MCF 10A (cell line): ENCODE measurements around the gene SSX3. TPM values are rescaled to one million over a fixed set of nuclear protein-coding genes. Genes with fewer than 3 reads are reported as not detected.
"Not testable (repeated sequence)": the region's sequence is repeated elsewhere in the genome, so short reads cannot be mapped to it uniquely, and the experiment has no call there.

Experiments used
- Bru-seq: library from RNA; stranded (reverse); fragments of 400-500 nt; gene quantifications from one replicate; lab custom pipeline; 2021; lab: Mats Ljungman, UMichigan
- BruChase-seq, 2 experiments: library from RNA; stranded (reverse); fragments of 400-500 nt; gene quantifications; one replicate each; lab custom pipeline; 2021; lab: Mats Ljungman, UMichigan
- BruUV-seq: library from RNA; stranded (reverse); fragments of 400-500 nt; replicated peaks from 2 replicates; lab custom pipeline; 2021; lab: Mats Ljungman, UMichigan
- CTCF ChIA-PET: fragments of 300-600 bp; sonication (Branson Sonifier 250); formaldehyde crosslinking; extraction: SDS; loops from one replicate; lab custom pipeline; 2021; ENCODE audit warnings: antibody characterized with exemption, inconsistent platforms; lab: Yijun Ruan, JAX
- POLR2A ChIA-PET: fragments of 300-600, 350-650 bp; sonication (Branson Sonifier 250); formaldehyde crosslinking; extraction: SDS; loops from one replicate; lab custom pipeline; 2020; ENCODE audit warnings: antibody characterized with exemption, inconsistent platforms; lab: Yijun Ruan, JAX
- DNase-seq: peaks from one replicate; pipeline ENCODE4 v3.0.0-alpha.2; 2018; ENCODE audit not compliant: unreplicated experiment
- H3K27ac Mint-ChIP-seq: one replicate; pipeline ENCODE4 v1.8.0; 2022; ENCODE audit warnings: mild to moderate bottlenecking, low read depth, mixed read lengths; ENCODE audit not compliant: unreplicated experiment
- H3K27me3 Mint-ChIP-seq: one replicate; pipeline ENCODE4 v1.8.0; 2022; ENCODE audit warnings: mixed read lengths; ENCODE audit not compliant: insufficient read depth, unreplicated experiment
- H3K36me3 Mint-ChIP-seq: one replicate; pipeline ENCODE4 v1.8.0; 2022; ENCODE audit warnings: mild to moderate bottlenecking, moderate library complexity, mixed read lengths; ENCODE audit not compliant: insufficient read depth, unreplicated experiment
- H3K4me1 Mint-ChIP-seq: one replicate; pipeline ENCODE4 v1.8.0; 2022; ENCODE audit warnings: mixed read lengths; ENCODE audit not compliant: insufficient read depth, unreplicated experiment
- H3K4me3 Mint-ChIP-seq: one replicate; pipeline ENCODE4 v1.8.0; 2022; ENCODE audit warnings: mild to moderate bottlenecking, moderate library complexity, mixed read lengths; ENCODE audit not compliant: unreplicated experiment
- H3K9me3 Mint-ChIP-seq: one replicate; pipeline ENCODE4 v1.8.0; 2022; ENCODE audit warnings: mixed read lengths; ENCODE audit not compliant: unreplicated experiment
- intact Hi-C: fragments of 100-400 bp; cut with micrococcal nuclease; formaldehyde crosslinking; loops from 2 replicates; pipeline ENCODE4 v1.14.1; 2022
- long read RNA-seq: library from polyadenylated mRNA; stranded (forward); transcript quantifications from one replicate; pipeline ENCODE4 v2.0.0, GENCODE V29; 2022
- total RNA-seq: library from RNA; stranded (reverse); gene quantifications from 2 replicates; pipeline ENCODE4 v1.2.3, GENCODE V29; 2022

The SSX3 gene
- total RNA-seq: not detected in 2 replicates
- Bru-seq, nascent RNA: not detected
- BruChase-seq, experiment 1, labeled RNA remaining after a 6-hour chase: not detected
- BruChase-seq, experiment 2, labeled RNA remaining after a 2-hour chase: not detected
- long read RNA-seq: 0 reads

GRCh38 chrX:48356315-48357094 is at the start of gene SSX3:
TSS of gene SSX3 (minus strand) at chrX:48356703. CDS start at chrX:48355249, 1,454 bp downstream.
- CTCF ChIA-PET, BruUV-seq, H3K36me3 Mint-ChIP-seq, H3K9me3 Mint-ChIP-seq, H3K27me3 Mint-ChIP-seq, DNase-seq, POLR2A ChIA-PET, H3K4me1 Mint-ChIP-seq, intact Hi-C loops, H3K4me3 Mint-ChIP-seq, H3K27ac Mint-ChIP-seq: not testable (repeated sequence)

GRCh38 chrX:48397825-48398224 is 41.3 kb upstream of the SSX3 start:
- H3K27me3 Mint-ChIP-seq, H3K4me3 Mint-ChIP-seq, DNase-seq, H3K9me3 Mint-ChIP-seq, H3K27ac Mint-ChIP-seq, BruUV-seq, H3K4me1 Mint-ChIP-seq, H3K36me3 Mint-ChIP-seq, POLR2A ChIA-PET, intact Hi-C loops, CTCF ChIA-PET: not testable (repeated sequence)

- H3K4me3 Mint-ChIP-seq, CTCF ChIA-PET, intact Hi-C loops, H3K36me3 Mint-ChIP-seq, H3K27ac Mint-ChIP-seq, POLR2A ChIA-PET, BruUV-seq, H3K4me1 Mint-ChIP-seq, DNase-seq, H3K9me3 Mint-ChIP-seq, H3K27me3 Mint-ChIP-seq: not testable (repeated sequence)
Measured at GRCh38 chrX:48396931-48397330, 40.4 kb upstream of the SSX3 start.

- H3K36me3 Mint-ChIP-seq, H3K4me1 Mint-ChIP-seq, H3K27me3 Mint-ChIP-seq, H3K27ac Mint-ChIP-seq, BruUV-seq, DNase-seq, H3K9me3 Mint-ChIP-seq, intact Hi-C loops, CTCF ChIA-PET, POLR2A ChIA-PET, H3K4me3 Mint-ChIP-seq: not testable (repeated sequence)
Measured at GRCh38 chrX:48383239-48383638, 26.7 kb upstream of the SSX3 start, which contains the start of gene SSX4. TSS of gene SSX4 (plus strand) at chrX:48383539. CDS start at chrX:48384054, 515 bp downstream.

GRCh38 chrX:48370408-48370807 is 13.9 kb upstream of the SSX3 start:
- H3K36me3 Mint-ChIP-seq, H3K27ac Mint-ChIP-seq, POLR2A ChIA-PET, H3K4me1 Mint-ChIP-seq, DNase-seq, H3K27me3 Mint-ChIP-seq, intact Hi-C loops, H3K9me3 Mint-ChIP-seq, H3K4me3 Mint-ChIP-seq, BruUV-seq, CTCF ChIA-PET: not testable (repeated sequence)

- H3K4me3 Mint-ChIP-seq, BruUV-seq, POLR2A ChIA-PET, DNase-seq, H3K27me3 Mint-ChIP-seq, H3K4me1 Mint-ChIP-seq, H3K36me3 Mint-ChIP-seq, intact Hi-C loops, H3K27ac Mint-ChIP-seq, CTCF ChIA-PET, H3K9me3 Mint-ChIP-seq: not testable (repeated sequence)
Measured at GRCh38 chrX:48367717-48368408, 11.4 kb upstream of the SSX3 start.

GRCh38 chrX:48359281-48359680 is 2.8 kb upstream of the SSX3 start:
- intact Hi-C loops, H3K4me3 Mint-ChIP-seq, H3K27me3 Mint-ChIP-seq, DNase-seq, H3K36me3 Mint-ChIP-seq, CTCF ChIA-PET, POLR2A ChIA-PET, BruUV-seq, H3K4me1 Mint-ChIP-seq, H3K9me3 Mint-ChIP-seq, H3K27ac Mint-ChIP-seq: not testable (repeated sequence)
